SK-N-SH (cell line): ENCODE measurements around the gene DTX3L. TPM values are rescaled to one million over a fixed set of nuclear protein-coding genes. Genes with fewer than 3 reads are reported as not detected.

Experiments used
- CTCF ChIA-PET: fragments of 300-600, 350-600 bp; formaldehyde crosslinking; extraction: SDS; loops from one replicate; lab custom pipeline; 2021; lab: Yijun Ruan, JAX
- POLR2A ChIA-PET: fragments of 350-600 bp; sonication (Branson Sonifier 250); formaldehyde crosslinking; extraction: SDS; loops from one replicate; lab custom pipeline; 2020; ENCODE audit warnings: antibody characterized with exemption, inconsistent platforms; lab: Yijun Ruan, JAX
- DNase-seq: peaks from one replicate; pipeline ENCODE4 v3.0.0; 2012
- H2AFZ ChIP-seq: fragments of 200-600 bp; sonication (generic); 2 replicates; pipeline ENCODE4 v1.8.1; 2016; ENCODE audit warnings: antibody characterized with exemption, mild to moderate bottlenecking, low read depth
- H3F3A ChIP-seq: fragments of 200-600 bp; sonication (generic); replicated peaks from 2 replicates; pipeline ENCODE3; 2016; ENCODE audit warnings: antibody characterized with exemption, mild to moderate bottlenecking; ENCODE audit not compliant: insufficient read depth
- H3K27ac ChIP-seq, 2 experiments: fragments of 200-500 bp in 1 of 2; fragments of 200-600 bp in 1 of 2; sonication (Bioruptor generic) in 1 of 2; sonication (generic), shearing (Covaris generic) in 1 of 2; 2 replicates each; pipeline versions ENCODE4 v1.5.1 to v1.6.1; 2014 to 2016; ENCODE audit warnings: low read depth in 2 of 2, inconsistent platforms in 1 of 2, low read length in 1 of 2, mild to moderate bottlenecking in 1 of 2, mixed read lengths in 1 of 2
- H3K27me3 ChIP-seq: fragments of 200-600 bp; sonication (generic), shearing (Covaris generic); 2 replicates; pipeline ENCODE4 v1.6.1; 2016; ENCODE audit warnings: mixed run types; ENCODE audit not compliant: insufficient read depth
- H3K36me3 ChIP-seq, 2 experiments: fragments of 200-500 bp in 1 of 2; fragments of 200-600 bp in 1 of 2; sonication (Bioruptor generic) in 1 of 2; sonication (generic) in 1 of 2; replicated peaks in 1 of 2; 2 replicates each; pipeline versions ENCODE3 to v1.5.1; 2014 to 2016; ENCODE audit warnings: low read length in 1 of 2, mild to moderate bottlenecking in 1 of 2; ENCODE audit not compliant: insufficient read depth in 2 of 2, control insufficient read depth in 1 of 2
- H3K4me1 ChIP-seq, 2 experiments: fragments of 200-500 bp in 1 of 2; fragments of 200-600 bp in 1 of 2; sonication (Bioruptor generic) in 1 of 2; sonication (generic), shearing (Covaris generic) in 1 of 2; 2 replicates each; pipeline versions ENCODE4 v1.5.1 to v1.6.1; 2014 to 2016; ENCODE audit warnings: low read depth in 1 of 2, low read length in 1 of 2, mixed run types in 1 of 2; ENCODE audit not compliant: insufficient read depth in 2 of 2, control insufficient read depth in 1 of 2
- H3K4me2 ChIP-seq: fragments of 200-600 bp; sonication (generic), shearing (Covaris generic); 2 replicates; pipeline ENCODE4 v1.6.1; 2017; ENCODE audit warnings: mixed run types
- H3K4me3 ChIP-seq, 2 experiments: fragments of 200-500 bp in 1 of 2; fragments of 200-600 bp in 1 of 2; sonication (Bioruptor generic) in 1 of 2; sonication (generic), shearing (Covaris generic) in 1 of 2; 2 replicates each; pipeline versions ENCODE4 v1.5.1 to v1.8.1; 2014 to 2016; ENCODE audit warnings: low read depth in 2 of 2, inconsistent platforms in 1 of 2, low read length in 1 of 2, mild to moderate bottlenecking in 1 of 2, mixed read lengths in 1 of 2, moderate library complexity in 1 of 2
- H3K79me2 ChIP-seq: fragments of 200-600 bp; sonication (generic); 2 replicates; pipeline ENCODE4 v1.8.1; 2017; ENCODE audit warnings: mild to moderate bottlenecking; ENCODE audit not compliant: insufficient read depth
- H3K9ac ChIP-seq: fragments of 200-600 bp; sonication (generic); 2 replicates; pipeline ENCODE4 v1.6.1; 2017; ENCODE audit warnings: mixed run types
- H3K9me2 ChIP-seq: fragments of 200-600 bp; sonication (generic); 2 replicates; pipeline ENCODE4 v1.6.1; 2017; ENCODE audit warnings: mixed run types
- H3K9me3 ChIP-seq: fragments of 200-600 bp; sonication (generic); 2 replicates; pipeline ENCODE4 v1.6.1; 2017; ENCODE audit warnings: mixed run types, mild to moderate bottlenecking, moderate library complexity
- H4K20me1 ChIP-seq: fragments of 200-600 bp; sonication (generic); 2 replicates; pipeline ENCODE4 v1.6.1; 2017; ENCODE audit warnings: mild to moderate bottlenecking, mixed run types; ENCODE audit not compliant: insufficient read depth
- CHD2 ChIP-seq: fragments of 150-350 bp; IDR thresholded peaks from 2 replicates; pipeline ENCODE4 v1.6.1; 2018; ENCODE audit warnings: low read length; ENCODE audit not compliant: partially characterized antibody
- CTCF ChIP-seq: fragments of 200-600 bp; sonication (generic); IDR thresholded peaks from 2 replicates; pipeline ENCODE4 v1.6.1; 2017; ENCODE audit warnings: antibody characterized with exemption, mild to moderate bottlenecking, moderate library complexity
- EP300 ChIP-seq, 2 experiments: IDR thresholded peaks; 2 replicates each; pipeline versions ENCODE4 v1.4.0 to v1.6.1; 2012; ENCODE audit warnings: borderline replicate concordance in 1 of 2, low read depth in 1 of 2, low read length in 1 of 2
- FOSL2 ChIP-seq: IDR thresholded peaks from 2 replicates; pipeline ENCODE4 v1.4.0; 2012; ENCODE audit warnings: low read depth, mild to moderate bottlenecking, moderate library complexity, borderline replicate concordance
- FOXM1 ChIP-seq: IDR thresholded peaks from 2 replicates; pipeline ENCODE4 v1.4.0; 2012; ENCODE audit warnings: low read depth, mild to moderate bottlenecking
- GABPA ChIP-seq: IDR thresholded peaks from 2 replicates; pipeline ENCODE4 v1.4.0; 2012; ENCODE audit warnings: low read depth, mild to moderate bottlenecking
- GATA2 ChIP-seq: sonication (generic); formaldehyde crosslinking; IDR thresholded peaks from 2 replicates; pipeline ENCODE4 v1.5.0; 2020; ENCODE audit warnings: mild to moderate bottlenecking, missing genetic modification reagents
- IRF3 ChIP-seq: fragments of 150-350 bp; IDR thresholded peaks from 2 replicates; pipeline ENCODE4 v1.6.1; 2016; ENCODE audit warnings: mild to moderate bottlenecking, low read depth, low read length
- MAX ChIP-seq: IDR thresholded peaks from 2 replicates; pipeline ENCODE4 v1.4.0; 2012; ENCODE audit warnings: low read depth
- MEF2A ChIP-seq: IDR thresholded peaks from 2 replicates; pipeline ENCODE4 v1.4.0; 2012; ENCODE audit warnings: low read depth, borderline replicate concordance
- NFIC ChIP-seq: IDR thresholded peaks from 2 replicates; pipeline ENCODE4 v1.4.0; 2012; ENCODE audit warnings: borderline replicate concordance
- NRF1 ChIP-seq: IDR thresholded peaks from 2 replicates; pipeline ENCODE4 v1.6.1; 2012; ENCODE audit warnings: low read depth, mild to moderate bottlenecking, low read length
- POLR2AphosphoS5 ChIP-seq: IDR thresholded peaks from 2 replicates; pipeline ENCODE4 v1.6.1; 2012; ENCODE audit warnings: low read depth, low read length
- RFX5 ChIP-seq: IDR thresholded peaks from 2 replicates; pipeline ENCODE4 v1.6.1; 2012; ENCODE audit warnings: mild to moderate bottlenecking, improper control_type of control experiment, low read length
- RXRA ChIP-seq: IDR thresholded peaks from 2 replicates; pipeline ENCODE4 v1.4.0; 2012; ENCODE audit warnings: low read depth, mild to moderate bottlenecking, borderline replicate concordance
- SIN3A ChIP-seq: IDR thresholded peaks from 2 replicates; pipeline ENCODE4 v1.6.1; 2012; ENCODE audit warnings: low read depth, mild to moderate bottlenecking, low read length, moderate library complexity, borderline replicate concordance
- SMC3 ChIP-seq: IDR thresholded peaks from 2 replicates; pipeline ENCODE4 v1.6.1; 2012; ENCODE audit warnings: low read depth, low read length, improper control_type of control experiment
- TAF1 ChIP-seq: IDR thresholded peaks from 2 replicates; pipeline ENCODE4 v1.6.1; 2012; ENCODE audit warnings: low read depth, mild to moderate bottlenecking, low read length, moderate library complexity, borderline replicate concordance
- TEAD4 ChIP-seq: IDR thresholded peaks from 2 replicates; pipeline ENCODE4 v1.4.0; 2012; ENCODE audit warnings: mild to moderate bottlenecking, borderline replicate concordance; ENCODE audit not compliant: insufficient read depth
- YY1 ChIP-seq: IDR thresholded peaks from 2 replicates; pipeline ENCODE4 v1.4.0; 2012; ENCODE audit warnings: low read depth, mild to moderate bottlenecking
- WGBS: methylation state at CpG from one replicate; pipeline ENCODE4 v1.1.6; 2017; ENCODE audit warnings: low lambda C conversion rate; 5-methylcytosine and 5-hydroxymethylcytosine counted together
- polyA plus RNA-seq, 3 experiments: library from polyadenylated mRNA; depleted of rRNA; stranded (reverse); fragments of >200 nt; gene quantifications; 2 replicates each; pipeline ENCODE4 v1.2.3, GENCODE V29; 2012

The DTX3L gene
- polyA plus RNA-seq, 1 of the 3 experiments (the other 2 are of a cell fraction), result 2.7 TPM

- POLR2A ChIA-PET, result no interaction called here
- H3K27ac ChIP-seq, result no peak overlapping the region
- no peaks in the 10 kb centered on the region for H3K27me3 ChIP-seq
- no peaks in the 10 kb centered on the region for H3K9me3 ChIP-seq
- peaks cover 21 to 43% of the 10 kb centered on the region in 2 experiments for H3K36me3 ChIP-seq
- H3K79me2 ChIP-seq, result no peaks in the 10 kb centered on the region
- 0 out of 4 replicates have a peak, but pooled peaks cover 0 to 7% of the 10 kb centered on the region in 2 experiments for H3K4me1 ChIP-seq
- TF ChIP-seq YY1, result no peak
- no peak for TF ChIP-seq GATA2 (CRISPR knock-in tag)
- TF ChIP-seq POLR2AphosphoS5, result no peak
- no peak for TF ChIP-seq MEF2A
- TF ChIP-seq SMC3, result no peak
- no peak for TF ChIP-seq CHD2
- no peak for TF ChIP-seq TAF1
- TF ChIP-seq TEAD4, result no peak
- no peak for TF ChIP-seq RXRA
- no peak for TF ChIP-seq FOSL2
- TF ChIP-seq, all 33 proteins: peak for 0
- 94% methylated on average over 6 of the region's 6 CpGs for WGBS
- H3K4me2 ChIP-seq, result no peak overlapping the region
- no peaks in the 10 kb centered on the region for H3K9me2 ChIP-seq
- H2AFZ ChIP-seq, result no peak overlapping the region
- CTCF ChIA-PET, result interaction anchor here (1.2 kb wide), 1 partner anchor 25 kb away, joined by 3 read pairs; no protein-coding TSS in a partner anchor
- H3K9ac ChIP-seq, result no peak overlapping the region
- peaks cover 6% of the 10 kb centered on the region for H3F3A ChIP-seq
- no peak overlapping the region for H3K4me3 ChIP-seq
- H4K20me1 ChIP-seq, result no peaks in the 10 kb centered on the region
- DNase-seq, result no peak
Measured at GRCh38 chr3:122535964-122536631, 28.0 kb upstream of the DTX3L start.

GRCh38 chr3:122536632-122537001 lies 27.5 kb upstream of the DTX3L start:
- TF ChIP-seq POLR2AphosphoS5 (no peak), IRF3 (no peak), GATA2 (CRISPR knock-in tag) (no peak), MAX (no peak), SIN3A (no peak), EP300 (IDR thresholded peaks at IDR 0.05; ENCODE audit: borderline replicate concordance in 1 of 2, low read depth in 1 of 2, low read length in 1 of 2) (no peak), FOXM1 (no peak), CTCF (no peak), YY1 (no peak), RFX5 (no peak), NFIC (no peak), GABPA (no peak), NRF1 (no peak)
- ChIA-PET CTCF (interaction anchor here (0.6 to 1.2 kb wide), 2 partner anchors 25 to 1296 kb away, joined by 3 read pairs; no protein-coding TSS in a partner anchor), POLR2A (no interaction called here)
- Histone ChIP-seq H3K9me2 (no peaks in the 10 kb centered on the region), H2AFZ (no peak overlapping the region), H3K9me3 (no peaks in the 10 kb centered on the region), H3K4me1 (0 out of 4 replicates have a peak, but pooled peaks cover 0 to 7% of the 10 kb centered on the region in 2 experiments), H3K27me3 (no peaks in the 10 kb centered on the region), H3K36me3 (peaks cover 21 to 43% of the 10 kb centered on the region in 2 experiments), H3K9ac (no peak overlapping the region), H3K4me3 (no peak overlapping the region), H3K27ac (no peak overlapping the region), H3F3A (peaks cover 6% of the 10 kb centered on the region), H3K79me2 (no peaks in the 10 kb centered on the region), H4K20me1 (no peaks in the 10 kb centered on the region), H3K4me2 (no peak overlapping the region)
- no peak for DNase-seq
- WGBS, result 96% methylated on average over 3 of the region's 3 CpGs
